Superior temporal gyrus (tissue), 1 donor: ENCODE measurements around the gene ZBTB22.
"Not testable (repeated sequence)": the region's sequence is repeated elsewhere in the genome, so short reads cannot be mapped to it uniquely, and the experiment has no call there.

Experiments used
- DNase-seq: peaks from one replicate; pipeline ENCODE4 v3.0.0-alpha.2; 2016; ENCODE audit errors: extremely low spot score

ZBTB22 gene

GRCh38 chr6:33279257-33279695 lies 38.3 kb downstream of the ZBTB22 start:
- DNase-seq, result no peak

- no peak for DNase-seq
These were observed 38.7 kb downstream of the ZBTB22 start for GRCh38 chr6:33278810-33279209.

GRCh38 chr6:33278392-33278741 lies 39.2 kb downstream of the ZBTB22 start:
- DNase-seq, result no peak

GRCh38 chr6:33277663-33278391 lies 39.7 kb downstream of the ZBTB22 start:
- DNase-seq, result no peak

- DNase-seq, result peak; percentile 29
These were observed 40.5 kb downstream of the ZBTB22 start, which contains the start of gene B3GALT4 for GRCh38 chr6:33276864-33277662. TSS of gene B3GALT4 (plus strand) at chr6:33277123. CDS start at chr6:33277420, 297 bp downstream.

GRCh38 chr6:33276581-33276863 lies 41.0 kb downstream of the ZBTB22 start:
- no peak for DNase-seq

GRCh38 chr6:33275795-33276580 lies 41.6 kb downstream of the ZBTB22 start:
- not testable (repeated sequence) for DNase-seq

GRCh38 chr6:33273924-33274902 lies 43.3 kb downstream of the ZBTB22 start:
- DNase-seq, result no peak

GRCh38 chr6:33273129-33273923 lies 44.2 kb downstream of the ZBTB22 start:
- DNase-seq, result no peak

GRCh38 chr6:33272275-33273128 lies 45.0 kb downstream of the ZBTB22 start:
- DNase-seq, result no peak

GRCh38 chr6:33271468-33272274 lies 45.9 kb downstream of the ZBTB22 start, which contains the start of the genes RPS18 and VPS52:
TSS of gene RPS18 (plus strand) at chr6:33272075. CDS start at chr6:33272120, 45 bp downstream.
TSS of gene VPS52 (minus strand) at chr6:33271876. CDS start at chr6:33271675, 201 bp downstream.
- DNase-seq, result peak; percentile 100

- no peak for DNase-seq
These were observed 46.5 kb downstream of the ZBTB22 start for GRCh38 chr6:33271117-33271467.
